Left ventricle myocardium inferior (tissue), 1 donor: Measurements from ENCODE around the gene PTH1R. TPM values are rescaled to one million over a fixed set of nuclear protein-coding genes. Genes with fewer than 3 reads are reported as not detected.

ENCODE experiments used
- DNase-seq: peaks from one replicate; pipeline ENCODE4 v3.0.0-alpha.2; 2020
- H3K27ac ChIP-seq: fragments of 200-600 bp; replicated peaks from 2 replicates; pipeline ENCODE4 v1.8.0; 2021
- H3K27me3 ChIP-seq: fragments of 200-600 bp; 2 replicates; pipeline ENCODE4 v1.8.0; 2021; ENCODE audit warnings: low read depth
- H3K36me3 ChIP-seq: fragments of 200-600 bp; 2 replicates; pipeline ENCODE4 v1.8.0; 2021
- H3K4me1 ChIP-seq: fragments of 200-600 bp; 2 replicates; pipeline ENCODE4 v1.8.0; 2021
- H3K4me3 ChIP-seq: fragments of 200-600 bp; 2 replicates; pipeline ENCODE4 v1.8.0; 2021; ENCODE audit warnings: mild to moderate bottlenecking, moderate library complexity
- H3K9me3 ChIP-seq: fragments of 200-600 bp; replicated peaks from 2 replicates; pipeline ENCODE4 v1.8.0; 2021
- intact Hi-C: fragments of 100-400 bp; cut with micrococcal nuclease; formaldehyde crosslinking; loops from one replicate; pipeline ENCODE4 v1.11.0; 2022
- total RNA-seq: library from RNA; stranded (reverse); fragmentation: NEBNext Ultra II Directional; extraction: Animal tissue kit (Norgen Biotek cat#: 25700); gene quantifications from one replicate; pipeline ENCODE4 v1.2.1, GENCODE V29; 2021
- TF ChIP-seq, protein P1 (sequence below): fragments of 200-600 bp; IDR thresholded peaks from 2 replicates; pipeline ENCODE4 v1.8.0; 2021; ENCODE audit warnings: antibody characterized with exemption, mild to moderate bottlenecking, borderline replicate concordance
- donor health status: DM: no; HTN: yes; CAD: no; lungs with severe emphysema.

The PTH1R gene
- total RNA-seq, 1 donor from 2014 or later: 6.4 TPM

DNA sequence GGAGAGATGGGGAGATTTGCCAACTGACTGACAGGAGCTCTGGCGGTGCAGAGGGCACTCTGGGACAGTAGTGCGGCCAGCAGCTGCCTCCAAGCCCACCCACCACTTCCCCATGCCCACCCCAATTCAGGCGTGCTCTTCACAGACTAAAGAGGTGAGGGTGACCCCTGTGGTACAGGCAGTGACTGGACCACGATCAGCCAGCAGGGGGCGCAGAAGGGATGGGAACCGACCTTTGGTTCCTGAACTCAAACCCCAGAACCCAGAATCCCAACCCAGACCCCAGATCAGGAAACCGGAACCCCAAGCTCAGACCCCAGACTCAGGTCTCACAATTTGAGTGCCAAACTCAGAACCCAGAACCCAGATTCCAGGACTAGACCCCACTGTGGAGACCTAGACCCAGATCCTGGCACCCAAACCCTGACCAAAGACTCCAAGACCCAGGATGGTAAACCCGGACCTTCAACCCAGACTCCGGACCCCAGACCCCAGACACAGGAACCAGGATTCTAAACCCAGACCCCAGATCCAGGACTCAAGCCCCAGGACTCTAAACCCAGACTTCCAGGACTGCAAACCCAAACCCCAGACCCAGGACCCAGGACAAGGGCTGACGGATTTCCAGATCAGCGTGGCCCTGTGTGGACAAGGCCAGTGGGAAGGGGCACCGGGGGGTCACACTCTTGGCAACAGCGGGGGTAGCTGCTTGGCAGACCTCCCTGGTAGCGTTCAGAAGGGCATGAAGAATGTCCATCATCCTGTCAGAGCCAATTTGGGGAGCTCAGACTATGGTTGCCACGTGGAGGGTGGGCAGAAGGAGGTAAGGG, 10.6 kb upstream of the PTH1R start:
- Histone ChIP-seq H3K27ac (peak overlapping the region; percentile 95), H3K27me3 (no peaks in the 10 kb centered on the region), H3K36me3 (peaks cover 7% of the 10 kb centered on the region), H3K4me1 (peaks cover 89% of the 10 kb centered on the region), H3K9me3 (no peaks in the 10 kb centered on the region), H3K4me3 (peak overlapping the region; percentile 9)
- intact Hi-C loops: no loop called here
- TF ChIP-seq, protein P1, sequence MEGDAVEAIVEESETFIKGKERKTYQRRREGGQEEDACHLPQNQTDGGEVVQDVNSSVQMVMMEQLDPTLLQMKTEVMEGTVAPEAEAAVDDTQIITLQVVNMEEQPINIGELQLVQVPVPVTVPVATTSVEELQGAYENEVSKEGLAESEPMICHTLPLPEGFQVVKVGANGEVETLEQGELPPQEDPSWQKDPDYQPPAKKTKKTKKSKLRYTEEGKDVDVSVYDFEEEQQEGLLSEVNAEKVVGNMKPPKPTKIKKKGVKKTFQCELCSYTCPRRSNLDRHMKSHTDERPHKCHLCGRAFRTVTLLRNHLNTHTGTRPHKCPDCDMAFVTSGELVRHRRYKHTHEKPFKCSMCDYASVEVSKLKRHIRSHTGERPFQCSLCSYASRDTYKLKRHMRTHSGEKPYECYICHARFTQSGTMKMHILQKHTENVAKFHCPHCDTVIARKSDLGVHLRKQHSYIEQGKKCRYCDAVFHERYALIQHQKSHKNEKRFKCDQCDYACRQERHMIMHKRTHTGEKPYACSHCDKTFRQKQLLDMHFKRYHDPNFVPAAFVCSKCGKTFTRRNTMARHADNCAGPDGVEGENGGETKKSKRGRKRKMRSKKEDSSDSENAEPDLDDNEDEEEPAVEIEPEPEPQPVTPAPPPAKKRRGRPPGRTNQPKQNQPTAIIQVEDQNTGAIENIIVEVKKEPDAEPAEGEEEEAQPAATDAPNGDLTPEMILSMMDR: peak; percentile 92
- peak; percentile 88 for DNase-seq

DNA sequence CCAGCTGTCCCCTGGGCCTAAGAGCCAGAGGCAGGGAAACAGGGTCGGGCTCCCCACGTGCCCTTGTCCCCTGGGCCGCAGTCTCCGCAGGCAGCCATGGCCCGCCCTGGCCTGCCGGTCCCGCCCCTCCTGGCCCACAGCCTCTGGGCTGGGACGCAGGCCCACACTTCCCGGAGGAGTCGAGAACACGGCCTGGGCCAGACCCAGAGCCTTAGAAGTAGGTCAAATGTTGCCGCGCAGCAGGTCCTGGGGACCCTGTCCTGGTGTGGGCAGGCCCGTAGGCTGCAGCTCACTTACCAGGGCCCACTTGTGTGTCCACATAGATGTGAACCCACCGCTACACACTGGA, 10.0 kb upstream of the PTH1R start:
- no peaks in the 10 kb centered on the region for H3K27me3 ChIP-seq
- TF ChIP-seq, protein P1: no peak
- peaks cover 89% of the 10 kb centered on the region for H3K4me1 ChIP-seq
- intact Hi-C loops: no loop called here
- peak; percentile 91 for DNase-seq
- no peaks in the 10 kb centered on the region for H3K9me3 ChIP-seq
- H3K4me3 ChIP-seq: peak overlapping the region; percentile 9
- peak overlapping the region; percentile 95 for H3K27ac ChIP-seq
- H3K36me3 ChIP-seq: peaks cover 2% of the 10 kb centered on the region

DNA sequence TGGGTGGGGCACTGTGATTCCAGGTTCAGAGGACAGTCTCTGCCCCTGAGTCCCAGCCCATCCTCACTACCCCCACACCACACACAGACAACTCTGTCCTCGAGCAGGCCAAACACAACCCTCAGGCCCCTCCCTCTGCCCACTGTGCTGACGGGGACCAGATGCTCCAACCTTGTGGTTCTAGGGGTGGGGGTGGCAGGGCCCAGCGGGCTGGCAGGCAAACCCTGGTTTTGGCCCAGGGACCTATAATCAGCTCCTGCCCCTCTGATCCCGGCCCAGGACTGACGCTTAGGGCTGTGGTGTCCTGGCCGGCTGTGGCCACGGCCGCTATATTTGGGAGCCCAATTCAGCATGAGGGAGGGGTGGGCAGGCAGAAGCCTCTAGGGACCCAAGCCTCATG, 9.2 kb upstream of the PTH1R start:
- intact Hi-C loops: no loop called here
- no peak for DNase-seq
- Histone ChIP-seq H3K4me1 (peaks cover 90% of the 10 kb centered on the region), H3K4me3 (peak overlapping the region; percentile 5), H3K9me3 (no peaks in the 10 kb centered on the region), H3K27me3 (no peaks in the 10 kb centered on the region), H3K27ac (peak overlapping the region; percentile 95), H3K36me3 (no peaks in the 10 kb centered on the region)
- TF ChIP-seq, protein P1: no peak

DNA sequence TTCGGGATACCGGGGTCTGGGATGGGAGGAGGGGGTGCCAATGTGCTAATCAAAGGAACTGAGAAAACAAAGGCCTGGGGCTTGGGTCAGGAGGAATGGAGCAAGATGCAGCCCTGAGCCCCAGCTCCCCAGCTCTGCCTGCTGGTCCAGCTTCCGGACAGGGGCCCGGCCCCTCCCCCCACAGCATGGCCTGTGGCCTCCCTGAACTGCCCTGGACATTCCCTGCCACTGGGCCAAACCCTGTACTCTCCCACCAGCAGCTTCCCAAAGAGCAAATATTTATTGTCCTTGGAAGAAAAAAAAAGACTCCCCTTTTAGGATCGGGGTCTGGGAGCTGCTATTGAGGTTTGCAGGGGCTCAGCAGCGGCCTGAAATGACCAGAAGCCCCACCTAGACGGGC, 8.6 kb upstream of the PTH1R start:
- Histone ChIP-seq H3K27ac (peak overlapping the region; percentile 95), H3K9me3 (no peaks in the 10 kb centered on the region), H3K27me3 (no peaks in the 10 kb centered on the region), H3K4me1 (peaks cover 97% of the 10 kb centered on the region), H3K4me3 (no peak overlapping the region), H3K36me3 (no peaks in the 10 kb centered on the region)
- intact Hi-C loops: no loop called here
- peak; percentile 38 for DNase-seq
- TF ChIP-seq, protein P1: no peak

DNA sequence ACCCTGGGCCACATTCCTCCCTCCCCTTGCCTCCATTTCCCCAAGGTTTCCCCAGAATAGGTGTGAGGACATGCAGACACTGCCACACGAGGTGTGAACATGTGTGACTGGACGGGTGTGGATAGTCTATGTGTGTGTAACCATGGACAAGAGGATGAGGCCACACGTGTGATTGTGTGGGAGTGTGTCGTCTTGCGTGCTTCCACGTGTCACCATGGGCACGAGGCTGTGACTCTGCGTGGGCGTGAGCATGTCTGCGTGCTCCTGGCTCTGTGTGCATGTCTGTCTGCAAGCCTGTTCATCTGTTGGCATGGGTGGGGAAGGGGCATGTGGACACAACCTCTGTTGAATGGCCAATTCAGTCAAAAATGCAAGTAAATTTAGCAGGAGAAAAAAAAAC, 8.1 kb upstream of the PTH1R start:
- peaks cover 98% of the 10 kb centered on the region for H3K4me1 ChIP-seq
- no peak overlapping the region for H3K4me3 ChIP-seq
- TF ChIP-seq, protein P1: no peak
- H3K36me3 ChIP-seq: no peaks in the 10 kb centered on the region
- H3K27me3 ChIP-seq: no peaks in the 10 kb centered on the region
- intact Hi-C loops: no loop called here
- no peak for DNase-seq
- peak overlapping the region; percentile 95 for H3K27ac ChIP-seq
- no peaks in the 10 kb centered on the region for H3K9me3 ChIP-seq
